B cell (primary cell): ENCODE results near the gene SLC17A4. TPM values are rescaled to one million over a fixed set of nuclear protein-coding genes. Genes with fewer than 3 reads are reported as not detected.

Source experiments
- ATAC-seq: fragments of 200-7000 bp; cut with Tn5 transposase; one replicate; pipeline ENCODE4 v1.10.0; 2021; ENCODE audit warnings: low read depth, mild to moderate bottlenecking, moderate number of reproducible peaks, moderate library complexity
- CTCF ChIA-PET: fragments of 350-600 bp; sonication (Branson Sonifier 250); formaldehyde crosslinking; loops from one replicate; lab custom pipeline; 2021; ENCODE audit warnings: antibody characterized with exemption, inconsistent platforms; lab: Charles Lee
- POLR2A ChIA-PET: fragments of 350-600 bp; sonication (Branson Sonifier 250); formaldehyde crosslinking; loops from one replicate; lab custom pipeline; 2021; ENCODE audit warnings: antibody characterized with exemption; lab: Charles Lee
- DNase-seq: peaks from one replicate; pipeline ENCODE4 v3.0.0; 2013
- H2AFZ ChIP-seq: 2 replicates; pipeline ENCODE4 v1.6.1; 2012; ENCODE audit warnings: mild to moderate bottlenecking, low read depth, low read length; ENCODE audit not compliant: insufficient read depth, poor library complexity, severe bottlenecking
- H3K27ac ChIP-seq, 2 donors: 1 replicate in 1 of 2; 2 replicates in 1 of 2; pipeline ENCODE4 v1.5.1; 2012 to 2013; ENCODE audit warnings: low read length in 2 of 2, mild to moderate bottlenecking in 2 of 2, moderate library complexity in 1 of 2
- H3K27me3 ChIP-seq, 4 experiments: fragments of 200-600 bp in 1 of 4; sonication (generic) in 1 of 4; replicated peaks in 1 of 4; 1 replicate in 2 of 4; 2 replicates in 2 of 4; pipeline versions ENCODE4 v1.6.1 to v1.7.0; 2013 to 2016; ENCODE audit warnings: low read length in 3 of 4, mild to moderate bottlenecking in 2 of 4, mixed read lengths in 1 of 4, moderate library complexity in 1 of 4; ENCODE audit not compliant: insufficient read depth in 4 of 4, control insufficient read depth in 3 of 4; ENCODE audit errors: control extremely low read depth in 1 of 4
- H3K36me3 ChIP-seq, 2 experiments: replicated peaks in 1 of 2; 1 replicate in 1 of 2; 2 replicates in 1 of 2; pipeline versions ENCODE4 v1.6.1 to v1.7.1; 2013; ENCODE audit warnings: low read length in 1 of 2; ENCODE audit not compliant: insufficient read depth in 2 of 2, control insufficient read depth in 1 of 2; ENCODE audit errors: control extremely low read depth in 1 of 2, extremely low read depth in 1 of 2
- H3K4me1 ChIP-seq, 2 donors: fragments of 200-600 bp in 1 of 2; sonication (generic) in 1 of 2; 1 replicate in 1 of 2; 2 replicates in 1 of 2; pipeline versions ENCODE4 v1.5.1 to v1.6.1; 2013 to 2017; ENCODE audit warnings: low read length in 2 of 2; ENCODE audit not compliant: control insufficient read depth in 2 of 2, insufficient read depth in 2 of 2
- H3K4me2 ChIP-seq: replicated peaks from 2 replicates; pipeline ENCODE3; 2012; ENCODE audit warnings: mild to moderate bottlenecking, low read depth, low read length; ENCODE audit not compliant: poor library complexity, severe bottlenecking
- H3K4me3 ChIP-seq, 5 experiments: fragments of 200-600 bp in 1 of 5; sonication (generic) in 1 of 5; 1 replicate in 3 of 5; 2 replicates in 2 of 5; pipeline versions ENCODE4 v1.5.1 to v1.7.0; 2011 to 2016; ENCODE audit warnings: low read length in 4 of 5, mild to moderate bottlenecking in 4 of 5, low read depth in 2 of 5, control low read depth in 1 of 5, moderate library complexity in 1 of 5; ENCODE audit not compliant: insufficient read depth in 1 of 5; ENCODE audit errors: control extremely low read depth in 1 of 5, extremely low read depth in 1 of 5
- H3K79me2 ChIP-seq: fragments of 200-600 bp; sonication (generic); one replicate; pipeline ENCODE4 v1.6.0; 2016; ENCODE audit warnings: low read length; ENCODE audit not compliant: control insufficient read depth, insufficient read depth
- H3K9ac ChIP-seq: fragments of 200-600 bp; sonication (generic); 2 replicates; pipeline ENCODE4 v1.6.1; 2017; ENCODE audit warnings: mild to moderate bottlenecking, low read length, moderate library complexity
- H3K9me3 ChIP-seq, 3 donors: one replicate each; pipeline versions ENCODE4 v1.6.1 to v1.7.1; 2013; ENCODE audit warnings: low read length in 2 of 3; ENCODE audit not compliant: control insufficient read depth in 2 of 3, insufficient read depth in 1 of 3; ENCODE audit errors: control extremely low read depth in 1 of 3
- H4K20me1 ChIP-seq: 2 replicates; pipeline ENCODE4 v1.6.0; 2012; ENCODE audit warnings: mild to moderate bottlenecking, low read length; ENCODE audit not compliant: insufficient read depth, control insufficient read depth, poor library complexity, severe bottlenecking
- H3K27ac Mint-ChIP-seq: one replicate; pipeline ENCODE4 v1.8.0; 2021; ENCODE audit warnings: mixed read lengths
- H3K27me3 Mint-ChIP-seq: one replicate; pipeline ENCODE4 v1.8.0; 2021; ENCODE audit warnings: mixed read lengths
- H3K4me1 Mint-ChIP-seq: one replicate; pipeline ENCODE4 v1.8.0; 2021; ENCODE audit warnings: mixed read lengths
- H3K4me3 Mint-ChIP-seq: one replicate; pipeline ENCODE4 v1.8.0; 2021; ENCODE audit warnings: mixed read lengths
- H3K9me3 Mint-ChIP-seq: one replicate; pipeline ENCODE4 v1.8.0; 2022; ENCODE audit warnings: mixed read lengths; ENCODE audit not compliant: insufficient read depth
- EZH2 ChIP-seq: IDR thresholded peaks from 2 replicates; pipeline ENCODE4 v1.6.1; 2012; ENCODE audit warnings: borderline replicate concordance, low read depth, mild to moderate bottlenecking, moderate library complexity, low read length; ENCODE audit not compliant: insufficient read depth, poor library complexity, severe bottlenecking
- WGBS: methylation state at CpG from one replicate; pipeline ENCODE4 v1.1.5; 2013; ENCODE audit warnings: missing lambda C conversion rate; ENCODE audit not compliant: insufficient coverage; 5-methylcytosine and 5-hydroxymethylcytosine counted together
- intact Hi-C: fragments of 100-400 bp; cut with micrococcal nuclease; formaldehyde crosslinking; loops from one replicate; pipeline ENCODE4 v1.10.0; 2022
- polyA plus RNA-seq: library from polyadenylated mRNA; depleted of rRNA; stranded (reverse); fragments of >200 nt; gene quantifications from 2 replicates; pipeline ENCODE4 v1.2.3, GENCODE V29; 2012
- total RNA-seq, 2 donors: library from RNA; stranded (reverse); fragments of 120-200 nt in 1 of 2; gene quantifications; 1 replicate in 1 of 2; 2 replicates in 1 of 2; pipeline versions ENCODE4 v1.2.3 to v1.2.4, GENCODE V29; 2013 to 2022
- TF ChIP-seq, protein P1 (sequence below): fragments of 200-600 bp; IDR thresholded peaks from one replicate; pipeline ENCODE4 v1.8.0; 2022; ENCODE audit warnings: antibody characterized with exemption, mild to moderate bottlenecking

SLC17A4 gene
- total and polyA plus RNA-seq, 2 donors (not counting 1 experiment from before 2014, with no cell fraction given), result not detected

GRCh38 chr6:25730907-25731306, 23.6 kb upstream of the SLC17A4 start:
- Histone ChIP-seq H3K36me3 (no peaks in the 10 kb centered on the region), H3K79me2 (no peaks in the 10 kb centered on the region), H2AFZ (no peak overlapping the region), H3K27ac (no peak overlapping the region), H3K4me1 (no peaks in the 10 kb centered on the region), H3K4me3 (no peak overlapping the region), H3K9ac (no peak overlapping the region), H3K9me3 (peaks cover 0 to 16% (median 0%) of the 10 kb centered on the region in 3 donors), H3K4me2 (no peak overlapping the region), H4K20me1 (no peaks in the 10 kb centered on the region), H3K27me3 (peaks cover 0 to 12% (median 6%) of the 10 kb centered on the region in 4 experiments)
- Mint-ChIP-seq H3K4me3 (no peak overlapping the region), H3K27me3 (peaks cover 47% of the 10 kb centered on the region), H3K4me1 (no peaks in the 10 kb centered on the region), H3K9me3 (peaks cover 5% of the 10 kb centered on the region), H3K27ac (no peak overlapping the region)
- TF ChIP-seq, protein P1, sequence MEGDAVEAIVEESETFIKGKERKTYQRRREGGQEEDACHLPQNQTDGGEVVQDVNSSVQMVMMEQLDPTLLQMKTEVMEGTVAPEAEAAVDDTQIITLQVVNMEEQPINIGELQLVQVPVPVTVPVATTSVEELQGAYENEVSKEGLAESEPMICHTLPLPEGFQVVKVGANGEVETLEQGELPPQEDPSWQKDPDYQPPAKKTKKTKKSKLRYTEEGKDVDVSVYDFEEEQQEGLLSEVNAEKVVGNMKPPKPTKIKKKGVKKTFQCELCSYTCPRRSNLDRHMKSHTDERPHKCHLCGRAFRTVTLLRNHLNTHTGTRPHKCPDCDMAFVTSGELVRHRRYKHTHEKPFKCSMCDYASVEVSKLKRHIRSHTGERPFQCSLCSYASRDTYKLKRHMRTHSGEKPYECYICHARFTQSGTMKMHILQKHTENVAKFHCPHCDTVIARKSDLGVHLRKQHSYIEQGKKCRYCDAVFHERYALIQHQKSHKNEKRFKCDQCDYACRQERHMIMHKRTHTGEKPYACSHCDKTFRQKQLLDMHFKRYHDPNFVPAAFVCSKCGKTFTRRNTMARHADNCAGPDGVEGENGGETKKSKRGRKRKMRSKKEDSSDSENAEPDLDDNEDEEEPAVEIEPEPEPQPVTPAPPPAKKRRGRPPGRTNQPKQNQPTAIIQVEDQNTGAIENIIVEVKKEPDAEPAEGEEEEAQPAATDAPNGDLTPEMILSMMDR, result no peak
- no peak for TF ChIP-seq EZH2
- ChIA-PET CTCF (interaction anchor here (2.1 to 3.4 kb wide), 2 partner anchors 11 to 13 kb away, joined by 7 to 15 read pairs; no protein-coding TSS in a partner anchor), POLR2A (no interaction called here)
- ATAC-seq (no peak), DNase-seq (no peak)
- intact Hi-C loops, result no loop called here
- 100% methylated on average over 3 of the region's 3 CpGs for WGBS

- intact Hi-C loops, result no loop called here
- Histone ChIP-seq H4K20me1 (no peaks in the 10 kb centered on the region), H3K79me2 (no peaks in the 10 kb centered on the region), H3K27ac (no peak overlapping the region), H3K27me3 (peaks cover 0 to 17% (median 6%) of the 10 kb centered on the region in 4 experiments), H3K9me3 (peaks cover 0 to 8% (median 1%) of the 10 kb centered on the region in 3 donors), H3K4me3 (no peak overlapping the region), H3K4me2 (no peak overlapping the region), H2AFZ (no peak overlapping the region), H3K4me1 (no peaks in the 10 kb centered on the region), H3K36me3 (no peaks in the 10 kb centered on the region), H3K9ac (no peak overlapping the region)
- Mint-ChIP-seq H3K9me3 (peaks cover 8% of the 10 kb centered on the region), H3K4me1 (no peaks in the 10 kb centered on the region), H3K27me3 (peaks cover 48% of the 10 kb centered on the region), H3K27ac (no peak overlapping the region), H3K4me3 (no peak overlapping the region)
- POLR2A ChIA-PET, result no interaction called here
- CTCF ChIA-PET, result interaction anchor here (2.1 to 3.4 kb wide), 2 partner anchors 12 to 14 kb away, joined by 7 to 15 read pairs; no protein-coding TSS in a partner anchor
- TF ChIP-seq, protein P1, result no peak
- TF ChIP-seq EZH2, result no peak
- DNase-seq (no peak), ATAC-seq (no peak)
- 97% methylated on average over 6 of the region's 15 CpGs for WGBS
Observed at GRCh38 chr6:25731721-25732120, 22.8 kb upstream of the SLC17A4 start.
